Esophagus muscularis mucosa (tissue), 3 donors: ENCODE data around the gene IL4R.

Experiments
- POLR2A ChIP-seq: fragments of 450-650 bp; IDR thresholded peaks from one replicate; pipeline ENCODE4 v1.6.1; 2017; ENCODE audit warnings: antibody characterized with exemption, moderate library complexity, mild to moderate bottlenecking, low read depth
- POLR2AphosphoS5 ChIP-seq, 2 donors: sonication (generic); formaldehyde crosslinking; IDR thresholded peaks; one replicate each; pipeline ENCODE4 v1.6.1; 2017; ENCODE audit warnings: antibody characterized with exemption in 2 of 2
- TF ChIP-seq, protein P1 (sequence below), 3 experiments: fragments of 200-600 bp in 2 of 3; fragments of 450-650 bp in 1 of 3; sonication (generic) in 2 of 3; IDR thresholded peaks; one replicate each; pipeline ENCODE4 v1.5.1; 2017 to 2019; ENCODE audit warnings: antibody characterized with exemption in 3 of 3, mild to moderate bottlenecking in 2 of 3, moderate library complexity in 1 of 3

DNA sequence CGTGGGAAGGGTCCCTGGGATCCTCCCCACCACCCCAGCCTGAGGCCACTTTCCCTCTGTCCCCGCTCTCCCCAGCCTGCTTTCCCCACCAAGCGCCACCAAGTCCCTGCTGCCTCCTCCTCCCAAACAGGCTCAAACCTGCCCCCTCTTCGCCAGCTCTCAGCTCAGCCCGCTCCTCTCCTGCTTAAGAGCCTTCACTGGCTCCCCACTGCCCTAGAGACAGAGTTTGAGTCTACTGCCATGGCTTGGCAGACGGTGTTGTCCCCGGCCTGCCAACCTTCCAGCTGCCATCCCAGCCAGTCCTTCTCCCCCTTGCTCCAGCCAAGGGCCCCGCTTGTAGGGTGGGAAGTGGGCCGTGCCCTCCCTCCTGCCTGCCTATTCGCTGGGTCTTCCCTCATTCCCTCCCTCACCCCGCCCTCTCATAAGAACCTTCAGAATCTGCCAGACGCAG is 11.1 kb downstream of the IL4R start:
- TF ChIP-seq POLR2A (peak; percentile 3), POLR2AphosphoS5 (IDR thresholded peaks at IDR 0.05) (peak; percentile 35 to 82)
- TF ChIP-seq, protein P1, sequence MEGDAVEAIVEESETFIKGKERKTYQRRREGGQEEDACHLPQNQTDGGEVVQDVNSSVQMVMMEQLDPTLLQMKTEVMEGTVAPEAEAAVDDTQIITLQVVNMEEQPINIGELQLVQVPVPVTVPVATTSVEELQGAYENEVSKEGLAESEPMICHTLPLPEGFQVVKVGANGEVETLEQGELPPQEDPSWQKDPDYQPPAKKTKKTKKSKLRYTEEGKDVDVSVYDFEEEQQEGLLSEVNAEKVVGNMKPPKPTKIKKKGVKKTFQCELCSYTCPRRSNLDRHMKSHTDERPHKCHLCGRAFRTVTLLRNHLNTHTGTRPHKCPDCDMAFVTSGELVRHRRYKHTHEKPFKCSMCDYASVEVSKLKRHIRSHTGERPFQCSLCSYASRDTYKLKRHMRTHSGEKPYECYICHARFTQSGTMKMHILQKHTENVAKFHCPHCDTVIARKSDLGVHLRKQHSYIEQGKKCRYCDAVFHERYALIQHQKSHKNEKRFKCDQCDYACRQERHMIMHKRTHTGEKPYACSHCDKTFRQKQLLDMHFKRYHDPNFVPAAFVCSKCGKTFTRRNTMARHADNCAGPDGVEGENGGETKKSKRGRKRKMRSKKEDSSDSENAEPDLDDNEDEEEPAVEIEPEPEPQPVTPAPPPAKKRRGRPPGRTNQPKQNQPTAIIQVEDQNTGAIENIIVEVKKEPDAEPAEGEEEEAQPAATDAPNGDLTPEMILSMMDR (IDR thresholded peaks at IDR 0.05), result no peak
